ENCODE measurements around the gene PADI4. TPM values are rescaled to one million over a fixed set of nuclear protein-coding genes. Genes with fewer than 3 reads are reported as not detected.

The PADI4 gene
- total and polyA plus RNA-seq, 2 donors (not counting 3 experiments of a cell fraction or from before 2014, with no cell fraction given) = not detected

GRCh38 chr1:17301767-17302166, 6.2 kb upstream of the PADI4 start:
- Histone ChIP-seq H3K9me3 (replicated peaks; ENCODE audit: control insufficient read depth, insufficient read depth, low read length) (no peaks in the 10 kb centered on the region), H3K79me2 (ENCODE audit: control insufficient read depth, insufficient read depth, low read length) (no peaks in the 10 kb centered on the region), H3K4me3 (replicated peaks in 1 of 3; ENCODE audit: insufficient read depth in 1 of 3, low read depth in 1 of 3, low read length in 3 of 3) (no peak overlapping the region), H2AFZ (ENCODE audit: low read depth, low read length) (no peak overlapping the region), H3K27me3 (ENCODE audit: control insufficient read depth in 2 of 2, insufficient read depth in 2 of 2, low read length in 2 of 2) (no peaks in the 10 kb centered on the region), H3K4me1 (ENCODE audit: control insufficient read depth, extremely low read depth, insufficient read depth, low read length) (no peaks in the 10 kb centered on the region), H3K4me2 (ENCODE audit: insufficient read depth, low read length) (no peak overlapping the region), H4K20me1 (replicated peaks; ENCODE audit: control insufficient read depth, extremely low read depth, insufficient read depth, low read length) (no peaks in the 10 kb centered on the region), H3K9ac (replicated peaks; ENCODE audit: extremely low read depth, insufficient read depth, low read length) (no peak overlapping the region), H3K36me3 (ENCODE audit: control insufficient read depth in 2 of 2, extremely low read depth in 1 of 2, insufficient read depth in 2 of 2, low read length in 2 of 2) (no peaks in the 10 kb centered on the region), H3K9me1 (replicated peaks; ENCODE audit: control insufficient read depth, extremely low read depth, insufficient read depth, low read length) (no peaks in the 10 kb centered on the region), H3K27ac (ENCODE audit: insufficient read depth, low read depth, low read length) (no peak overlapping the region)
- no peak for FAIRE-seq
- intact Hi-C loops (cut with micrococcal nuclease) (no loop called here), dilution Hi-C loops (cut with MboI; ENCODE audit: extremely low pct_ligation_motif_present, low sequenced_read_pairs) (no loop called here)
- no peak for TF ChIP-seq MAX (IDR thresholded peaks at IDR 0.05; ENCODE audit: insufficient read depth, insufficient read length)
- TF ChIP-seq JUN (IDR thresholded peaks at IDR 0.05; ENCODE audit: borderline replicate concordance, insufficient read depth, insufficient read length, low read depth) = no peak
- no peak for TF ChIP-seq POLR2A (IDR thresholded peaks at IDR 0.05; ENCODE audit: low read depth, low read length)
- TF ChIP-seq EZH2 (IDR thresholded peaks at IDR 0.05; ENCODE audit: borderline replicate concordance, low read depth, low read length, severe bottlenecking) = no peak
- TF ChIP-seq CTCF (IDR thresholded peaks at IDR 0.05; ENCODE audit: extremely low read depth in 1 of 2, insufficient read depth in 1 of 2, low read depth in 1 of 2, low read length in 2 of 2) = no peak
- no peak for TF ChIP-seq FOS (IDR thresholded peaks at IDR 0.05; ENCODE audit: borderline replicate concordance, insufficient read depth, low read length)
- no peak for TF ChIP-seq GATA2 (IDR thresholded peaks at IDR 0.05; ENCODE audit: insufficient read depth, insufficient read length, low read depth, low read length)
- TF ChIP-seq POLR2AphosphoS5 (IDR thresholded peaks at IDR 0.05; ENCODE audit: insufficient read depth, low read depth, low read length) = no peak
- DNase-seq (ENCODE audit: low read depth, low spot score) = no peak
- ChIA-PET POLR2A (no interaction called here), CTCF (no interaction called here)
- no TSS peak for BruUV-seq (replicated peaks)
